MM.1S (cell line): ENCODE data around the gene VPS8.

Experiments used
- DNase-seq: peaks from one replicate; pipeline ENCODE4 v3.0.0-alpha.2; 2015
- H2AFZ ChIP-seq: fragments of 300-600 bp; sonication (generic); 2 replicates; pipeline ENCODE4 v1.6.0; 2016; ENCODE audit warnings: antibody characterized with exemption, low read length
- H3F3A ChIP-seq: fragments of 300-600 bp; sonication (generic); 2 replicates; pipeline ENCODE4 v1.6.1; 2016; ENCODE audit warnings: mild to moderate bottlenecking, antibody characterized with exemption, low read length, moderate library complexity, mixed read lengths; ENCODE audit not compliant: insufficient read depth
- H3K27ac ChIP-seq: fragments of 300-600 bp; sonication (generic); 2 replicates; pipeline ENCODE4 v1.5.1; 2016; ENCODE audit warnings: mild to moderate bottlenecking, low read length
- H3K27me3 ChIP-seq: fragments of 300-600 bp; sonication (generic); replicated peaks from 2 replicates; pipeline ENCODE4 v1.6.0; 2016; ENCODE audit warnings: low read length; ENCODE audit not compliant: insufficient read depth
- H3K36me3 ChIP-seq: fragments of 300-600 bp; sonication (generic); replicated peaks from 2 replicates; pipeline ENCODE4 v1.6.1; 2016; ENCODE audit warnings: mild to moderate bottlenecking, low read length, mixed read lengths; ENCODE audit not compliant: insufficient read depth
- H3K4me1 ChIP-seq: fragments of 300-600 bp; sonication (generic); 2 replicates; pipeline ENCODE4 v1.6.1; 2016; ENCODE audit warnings: low read length, mixed read lengths
- H3K4me2 ChIP-seq: fragments of 300-600 bp; sonication (generic); 2 replicates; pipeline ENCODE4 v1.6.0; 2016; ENCODE audit warnings: low read depth, low read length
- H3K4me3 ChIP-seq: fragments of 300-600 bp; sonication (generic); 2 replicates; pipeline ENCODE4 v1.5.1; 2016; ENCODE audit warnings: low read length, mixed read lengths
- H3K79me2 ChIP-seq: fragments of 300-600 bp; sonication (generic); 2 replicates; pipeline ENCODE4 v1.6.1; 2016; ENCODE audit warnings: mixed run types, low read length, mixed read lengths
- H3K9ac ChIP-seq: fragments of 300-600 bp; sonication (generic); 2 replicates; pipeline ENCODE4 v1.6.1; 2016; ENCODE audit warnings: low read length, mixed read lengths
- H3K9me2 ChIP-seq: fragments of 300-600 bp; sonication (generic); replicated peaks from 2 replicates; pipeline ENCODE4 v1.6.1; 2016; ENCODE audit warnings: mild to moderate bottlenecking, low read length, mixed read lengths; ENCODE audit not compliant: insufficient read depth
- H3K9me3 ChIP-seq: fragments of 300-600 bp; sonication (generic); replicated peaks from 2 replicates; pipeline ENCODE4 v1.6.1; 2016; ENCODE audit warnings: mild to moderate bottlenecking, low read length, mixed read lengths; ENCODE audit not compliant: insufficient read depth
- H4K20me1 ChIP-seq: fragments of 300-600 bp; sonication (generic); 2 replicates; pipeline ENCODE4 v1.6.1; 2016; ENCODE audit warnings: mild to moderate bottlenecking, low read length, moderate library complexity, mixed read lengths; ENCODE audit not compliant: insufficient read depth
- EZH2 ChIP-seq: fragments of 300-600 bp; sonication (generic); optimal IDR thresholded peaks from 2 replicates; pipeline ENCODE3; 2017; ENCODE audit warnings: low read depth, mild to moderate bottlenecking, antibody characterized with exemption, low read length, mixed read lengths
- EZH2phosphoT487 ChIP-seq: fragments of 300-600 bp; sonication (generic); IDR thresholded peaks from 2 replicates; pipeline ENCODE4 v1.6.1; 2018; ENCODE audit warnings: antibody characterized with exemption, low read length
- TF ChIP-seq, protein P1 (sequence below): fragments of 300-600 bp; sonication (generic); IDR thresholded peaks from 2 replicates; pipeline ENCODE4 v1.5.1; 2016; ENCODE audit warnings: antibody characterized with exemption, low read length, mixed read lengths

VPS8 gene

DNA sequence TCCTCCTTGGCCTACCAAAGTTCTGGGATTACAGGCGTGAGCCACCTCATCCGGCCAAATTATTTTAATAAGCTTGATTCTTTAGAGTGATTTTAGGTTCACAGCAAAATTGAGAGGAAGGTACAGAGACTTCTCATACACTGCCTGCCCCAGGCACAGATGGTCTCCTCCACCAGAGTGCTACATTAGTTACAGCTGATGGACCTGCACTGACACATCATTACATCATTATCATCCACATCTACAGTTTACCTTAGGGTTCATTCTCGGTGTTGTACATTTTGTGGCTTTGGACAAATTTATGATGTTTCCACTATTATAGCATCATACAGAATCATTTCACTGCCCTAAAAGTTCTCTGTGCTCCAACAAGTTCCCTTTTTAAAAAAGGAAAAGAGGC lies 4.4 kb upstream of the VPS8 start:
- TF ChIP-seq EZH2phosphoT487: no peak
- TF ChIP-seq, protein P1, sequence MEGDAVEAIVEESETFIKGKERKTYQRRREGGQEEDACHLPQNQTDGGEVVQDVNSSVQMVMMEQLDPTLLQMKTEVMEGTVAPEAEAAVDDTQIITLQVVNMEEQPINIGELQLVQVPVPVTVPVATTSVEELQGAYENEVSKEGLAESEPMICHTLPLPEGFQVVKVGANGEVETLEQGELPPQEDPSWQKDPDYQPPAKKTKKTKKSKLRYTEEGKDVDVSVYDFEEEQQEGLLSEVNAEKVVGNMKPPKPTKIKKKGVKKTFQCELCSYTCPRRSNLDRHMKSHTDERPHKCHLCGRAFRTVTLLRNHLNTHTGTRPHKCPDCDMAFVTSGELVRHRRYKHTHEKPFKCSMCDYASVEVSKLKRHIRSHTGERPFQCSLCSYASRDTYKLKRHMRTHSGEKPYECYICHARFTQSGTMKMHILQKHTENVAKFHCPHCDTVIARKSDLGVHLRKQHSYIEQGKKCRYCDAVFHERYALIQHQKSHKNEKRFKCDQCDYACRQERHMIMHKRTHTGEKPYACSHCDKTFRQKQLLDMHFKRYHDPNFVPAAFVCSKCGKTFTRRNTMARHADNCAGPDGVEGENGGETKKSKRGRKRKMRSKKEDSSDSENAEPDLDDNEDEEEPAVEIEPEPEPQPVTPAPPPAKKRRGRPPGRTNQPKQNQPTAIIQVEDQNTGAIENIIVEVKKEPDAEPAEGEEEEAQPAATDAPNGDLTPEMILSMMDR: no peak
- no peak for TF ChIP-seq EZH2
- Histone ChIP-seq H3K27me3 (no peaks in the 10 kb centered on the region), H2AFZ (no peak overlapping the region), H3K9me2 (no peaks in the 10 kb centered on the region), H3K4me2 (no peak overlapping the region), H3K27ac (no peak overlapping the region), H3K79me2 (peaks cover 4% of the 10 kb centered on the region), H3K9me3 (no peaks in the 10 kb centered on the region), H3K4me3 (no peak overlapping the region), H3F3A (0 out of 2 replicates have a peak, but pooled peaks cover 4% of the 10 kb centered on the region), H4K20me1 (no peaks in the 10 kb centered on the region), H3K4me1 (no peaks in the 10 kb centered on the region), H3K36me3 (no peaks in the 10 kb centered on the region), H3K9ac (no peak overlapping the region)
- DNase-seq: no peak

DNA sequence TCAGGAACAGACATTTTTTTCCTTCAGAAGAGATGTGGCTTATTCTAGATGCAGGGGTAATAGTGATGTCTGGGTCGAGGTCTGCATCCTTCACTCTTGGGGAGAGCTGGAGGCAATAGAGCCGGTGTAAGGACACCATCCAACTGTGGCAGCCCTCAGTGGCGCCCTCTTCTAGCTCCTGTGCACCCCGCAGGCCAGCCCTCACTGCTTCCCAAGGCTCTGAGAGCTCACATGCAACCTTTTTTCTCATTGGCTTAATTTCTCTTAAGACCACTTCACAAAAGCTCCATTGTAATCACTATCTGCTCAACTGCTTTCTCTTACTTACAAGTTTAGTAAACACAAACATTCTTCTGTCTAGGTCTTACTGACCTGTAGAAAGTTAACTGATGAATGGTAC lies 3.9 kb upstream of the VPS8 start:
- H3F3A ChIP-seq: 0 out of 2 replicates have a peak, but pooled peaks cover 5% of the 10 kb centered on the region
- DNase-seq: no peak
- H3K27me3 ChIP-seq: no peaks in the 10 kb centered on the region
- H3K9ac ChIP-seq: no peak overlapping the region
- peaks cover 9% of the 10 kb centered on the region for H3K79me2 ChIP-seq
- no peak overlapping the region for H2AFZ ChIP-seq
- H3K36me3 ChIP-seq: no peaks in the 10 kb centered on the region
- H3K4me2 ChIP-seq: no peak overlapping the region
- no peak overlapping the region for H3K4me3 ChIP-seq
- H3K9me3 ChIP-seq: no peaks in the 10 kb centered on the region
- TF ChIP-seq EZH2: no peak
- no peak for TF ChIP-seq EZH2phosphoT487
- TF ChIP-seq, protein P1: no peak
- no peaks in the 10 kb centered on the region; the same call in 1 of the 2 replicates for H3K4me1 ChIP-seq
- H4K20me1 ChIP-seq: no peaks in the 10 kb centered on the region
- H3K27ac ChIP-seq: no peak overlapping the region
- no peaks in the 10 kb centered on the region for H3K9me2 ChIP-seq

DNA sequence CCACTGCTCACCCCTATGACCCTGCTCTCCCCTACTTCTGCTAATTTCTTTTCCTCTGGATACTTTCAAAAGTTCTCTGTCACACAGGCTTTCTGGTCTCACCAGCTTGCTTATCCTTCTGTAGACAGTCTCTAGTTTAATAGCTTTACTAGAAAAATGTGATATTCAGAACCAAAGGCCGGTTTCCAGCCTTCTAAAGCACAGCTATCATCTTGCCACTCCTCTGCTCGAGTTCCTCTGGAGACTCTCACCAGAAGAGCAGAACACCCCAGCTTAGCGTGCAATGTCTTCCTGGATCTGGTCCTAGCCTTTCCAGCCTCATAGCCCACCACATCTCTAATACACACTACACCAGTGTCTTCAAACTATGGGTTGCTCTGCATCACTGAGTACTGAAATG lies 1.8 kb upstream of the VPS8 start:
- H2AFZ ChIP-seq: no peak overlapping the region
- 0 out of 2 replicates have a peak, but pooled peaks cover 5% of the 10 kb centered on the region for H3F3A ChIP-seq
- DNase-seq: no peak
- no peak for TF ChIP-seq EZH2
- TF ChIP-seq, protein P1: no peak
- TF ChIP-seq EZH2phosphoT487: no peak
- no peaks in the 10 kb centered on the region for H3K36me3 ChIP-seq
- H3K9me3 ChIP-seq: no peaks in the 10 kb centered on the region
- H3K4me2 ChIP-seq: no peak overlapping the region
- no peaks in the 10 kb centered on the region for H3K27me3 ChIP-seq
- peaks cover 14% of the 10 kb centered on the region for H3K4me1 ChIP-seq
- no peak overlapping the region for H3K27ac ChIP-seq
- no peak overlapping the region for H3K4me3 ChIP-seq
- no peaks in the 10 kb centered on the region for H3K9me2 ChIP-seq
- H3K79me2 ChIP-seq: peaks cover 24% of the 10 kb centered on the region
- no peaks in the 10 kb centered on the region for H4K20me1 ChIP-seq
- no peak overlapping the region for H3K9ac ChIP-seq
